ENCODE results near the gene MRPS2.

DNA sequence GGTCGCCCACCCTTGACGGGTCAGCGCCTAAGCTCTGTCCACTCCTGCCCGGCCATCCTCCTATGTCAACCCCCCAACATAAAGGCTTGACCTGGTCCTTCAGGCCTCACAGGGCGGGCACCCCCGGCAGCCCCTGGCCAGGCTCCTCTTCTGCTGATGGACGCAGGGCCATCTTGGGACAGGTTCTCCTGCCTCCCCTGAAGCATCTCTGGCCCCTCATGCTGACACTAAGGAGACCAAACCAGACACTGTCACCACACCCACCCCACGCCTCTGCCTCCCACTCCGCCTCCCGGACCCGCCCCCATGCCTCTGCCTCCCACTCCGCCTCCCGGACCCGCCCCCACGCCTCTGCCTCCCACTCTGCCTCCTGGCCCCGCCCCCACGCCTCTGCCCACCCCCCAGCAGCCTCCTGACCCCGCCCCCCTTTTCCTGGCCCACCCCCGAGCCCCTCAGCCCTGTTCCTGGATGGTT lies 52.3 kb downstream of the MRPS2 start:
- TF ChIP-seq, protein P1, sequence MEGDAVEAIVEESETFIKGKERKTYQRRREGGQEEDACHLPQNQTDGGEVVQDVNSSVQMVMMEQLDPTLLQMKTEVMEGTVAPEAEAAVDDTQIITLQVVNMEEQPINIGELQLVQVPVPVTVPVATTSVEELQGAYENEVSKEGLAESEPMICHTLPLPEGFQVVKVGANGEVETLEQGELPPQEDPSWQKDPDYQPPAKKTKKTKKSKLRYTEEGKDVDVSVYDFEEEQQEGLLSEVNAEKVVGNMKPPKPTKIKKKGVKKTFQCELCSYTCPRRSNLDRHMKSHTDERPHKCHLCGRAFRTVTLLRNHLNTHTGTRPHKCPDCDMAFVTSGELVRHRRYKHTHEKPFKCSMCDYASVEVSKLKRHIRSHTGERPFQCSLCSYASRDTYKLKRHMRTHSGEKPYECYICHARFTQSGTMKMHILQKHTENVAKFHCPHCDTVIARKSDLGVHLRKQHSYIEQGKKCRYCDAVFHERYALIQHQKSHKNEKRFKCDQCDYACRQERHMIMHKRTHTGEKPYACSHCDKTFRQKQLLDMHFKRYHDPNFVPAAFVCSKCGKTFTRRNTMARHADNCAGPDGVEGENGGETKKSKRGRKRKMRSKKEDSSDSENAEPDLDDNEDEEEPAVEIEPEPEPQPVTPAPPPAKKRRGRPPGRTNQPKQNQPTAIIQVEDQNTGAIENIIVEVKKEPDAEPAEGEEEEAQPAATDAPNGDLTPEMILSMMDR (IDR thresholded peaks at IDR 0.05), result no peak
- TF ChIP-seq POLR2AphosphoS5 (IDR thresholded peaks at IDR 0.05), result no peak
